ENCODE results near the gene UTP15.

- TF ChIP-seq EZH2 (IDR thresholded peaks at IDR 0.05; ENCODE audit: low read length, unreplicated experiment) (no peak), EZH2phosphoT487 (IDR thresholded peaks at IDR 0.05; ENCODE audit: borderline replicate concordance, low read length) (no peak)
- TF ChIP-seq, protein P1, sequence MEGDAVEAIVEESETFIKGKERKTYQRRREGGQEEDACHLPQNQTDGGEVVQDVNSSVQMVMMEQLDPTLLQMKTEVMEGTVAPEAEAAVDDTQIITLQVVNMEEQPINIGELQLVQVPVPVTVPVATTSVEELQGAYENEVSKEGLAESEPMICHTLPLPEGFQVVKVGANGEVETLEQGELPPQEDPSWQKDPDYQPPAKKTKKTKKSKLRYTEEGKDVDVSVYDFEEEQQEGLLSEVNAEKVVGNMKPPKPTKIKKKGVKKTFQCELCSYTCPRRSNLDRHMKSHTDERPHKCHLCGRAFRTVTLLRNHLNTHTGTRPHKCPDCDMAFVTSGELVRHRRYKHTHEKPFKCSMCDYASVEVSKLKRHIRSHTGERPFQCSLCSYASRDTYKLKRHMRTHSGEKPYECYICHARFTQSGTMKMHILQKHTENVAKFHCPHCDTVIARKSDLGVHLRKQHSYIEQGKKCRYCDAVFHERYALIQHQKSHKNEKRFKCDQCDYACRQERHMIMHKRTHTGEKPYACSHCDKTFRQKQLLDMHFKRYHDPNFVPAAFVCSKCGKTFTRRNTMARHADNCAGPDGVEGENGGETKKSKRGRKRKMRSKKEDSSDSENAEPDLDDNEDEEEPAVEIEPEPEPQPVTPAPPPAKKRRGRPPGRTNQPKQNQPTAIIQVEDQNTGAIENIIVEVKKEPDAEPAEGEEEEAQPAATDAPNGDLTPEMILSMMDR (conservative IDR thresholded peaks at IDR 0.05; ENCODE audit: low read depth, low read length), result no peak
Measured at GRCh38 chr5:73550016-73550415, 15.5 kb upstream of the UTP15 start.
